HCT116 (cell line): ENCODE results near the gene SPRED2. TPM values are rescaled to one million over a fixed set of nuclear protein-coding genes. Genes with fewer than 3 reads are reported as not detected.

Experiments
- ATAC-seq: fragments of 200-7000 bp; cut with Tn5 transposase; 2 replicates; pipeline ENCODE4 v1.9.1; 2020; ENCODE audit warnings: mild to moderate bottlenecking, moderate library complexity
- BruUV-seq: library from RNA; stranded (reverse); fragments of 400-500 nt; replicated peaks from 2 replicates; lab custom pipeline; 2021; lab: Mats Ljungman, UMichigan
- CTCF ChIA-PET: fragments of 300-600 bp; sonication (Branson Sonifier 250); formaldehyde crosslinking; loops from one replicate; lab custom pipeline; 2021; ENCODE audit warnings: antibody characterized with exemption; lab: Charles Lee
- POLR2A ChIA-PET: fragments of 300-600, 350-600 bp; sonication (Branson Sonifier 250); formaldehyde crosslinking; loops from one replicate; lab custom pipeline; 2021; ENCODE audit warnings: antibody characterized with exemption; lab: Charles Lee
- RAD21 ChIA-PET, 2 experiments: fragments of 300-600 bp; sonication (Branson Sonifier 250); formaldehyde crosslinking; loops; one replicate each; lab custom pipeline; 2023; ENCODE audit warnings: low total read pairs in 2 of 2; ENCODE audit not compliant: uncharacterized antibody in 2 of 2, unreplicated experiment in 2 of 2, low non-redundant PET in 1 of 2; lab: Charles Lee
- DNase-seq: peaks from one replicate; pipeline ENCODE4 v3.0.0-alpha.2; 2010; ENCODE audit warnings: low read depth, low spot score
- H2AFZ ChIP-seq: fragments of 200-600 bp; shearing (Covaris generic), sonication (generic); 2 replicates; pipeline ENCODE4 v1.6.1; 2017; ENCODE audit warnings: low read depth, mixed run types, mixed read lengths, antibody characterized with exemption, low read length; ENCODE audit not compliant: poor library complexity, severe bottlenecking
- H3K27ac ChIP-seq: 2 replicates; pipeline ENCODE4 v1.5.1; 2012; ENCODE audit warnings: low read depth, low read length
- H3K27me3 ChIP-seq: fragments of 200-600 bp; sonication (generic); 2 replicates; pipeline ENCODE4 v1.6.1; 2016; ENCODE audit warnings: mixed run types, low read length, mixed read lengths; ENCODE audit not compliant: insufficient read depth
- H3K36me3 ChIP-seq, 2 experiments: fragments of 200-500 bp in 1 of 2; fragments of 200-600 bp in 1 of 2; sonication (Bioruptor generic) in 1 of 2; sonication (generic) in 1 of 2; 2 replicates each; pipeline versions ENCODE4 v1.5.1 to v1.6.1; 2014 to 2016; ENCODE audit warnings: low read length in 2 of 2, inconsistent platforms in 1 of 2, mixed read lengths in 1 of 2, mixed run types in 1 of 2; ENCODE audit not compliant: insufficient read depth in 2 of 2, control insufficient read depth in 1 of 2
- H3K4me1 ChIP-seq, 2 experiments: fragments of 200-600 bp in 1 of 2; sonication (generic) in 1 of 2; 2 replicates each; pipeline versions ENCODE4 v1.5.1 to v1.6.1; 2012 to 2017; ENCODE audit warnings: low read length in 2 of 2, inconsistent platforms in 1 of 2, mild to moderate bottlenecking in 1 of 2, mixed read lengths in 1 of 2, mixed run types in 1 of 2, moderate library complexity in 1 of 2; ENCODE audit not compliant: insufficient read depth in 2 of 2, control insufficient read depth in 1 of 2
- H3K4me2 ChIP-seq: fragments of 200-600 bp; sonication (generic); 2 replicates; pipeline ENCODE4 v1.6.1; 2017; ENCODE audit warnings: mixed run types, low read length, mixed read lengths
- H3K4me3 ChIP-seq, 2 experiments: fragments of 200-600 bp in 1 of 2; sonication (generic) in 1 of 2; replicated peaks in 1 of 2; 2 replicates each; pipeline ENCODE4 v1.5.1; 2011 to 2016; ENCODE audit warnings: low read length in 2 of 2, control low read depth in 1 of 2, low read depth in 1 of 2, mild to moderate bottlenecking in 1 of 2, mixed read lengths in 1 of 2, mixed run types in 1 of 2
- H3K79me2 ChIP-seq: fragments of 200-600 bp; sonication (generic); 2 replicates; pipeline ENCODE4 v1.6.1; 2017; ENCODE audit warnings: mild to moderate bottlenecking, mixed run types, low read length, moderate library complexity, mixed read lengths; ENCODE audit not compliant: insufficient read depth
- H3K9ac ChIP-seq: fragments of 200-600 bp; sonication (generic); 2 replicates; pipeline ENCODE4 v1.6.1; 2016; ENCODE audit warnings: low read length, mixed read lengths
- H3K9me2 ChIP-seq: fragments of 200-600 bp; sonication (generic), shearing (Covaris generic); 2 replicates; pipeline ENCODE4 v1.6.1; 2017; ENCODE audit warnings: mixed run types, mild to moderate bottlenecking, moderate library complexity; ENCODE audit not compliant: insufficient read depth
- H3K9me3 ChIP-seq, 2 experiments: fragments of 200-500 bp in 1 of 2; fragments of 200-600 bp in 1 of 2; sonication (Bioruptor generic) in 1 of 2; sonication (generic) in 1 of 2; 2 replicates each; pipeline ENCODE4 v1.6.1; 2014 to 2017; ENCODE audit warnings: low read length in 2 of 2, mixed read lengths in 2 of 2, inconsistent platforms in 1 of 2, low read depth in 1 of 2, mild to moderate bottlenecking in 1 of 2, mixed run types in 1 of 2, moderate library complexity in 1 of 2; ENCODE audit not compliant: control insufficient read depth in 1 of 2, insufficient read depth in 1 of 2
- H4K20me1 ChIP-seq: fragments of 200-600 bp; sonication (generic), shearing (Covaris generic); 2 replicates; pipeline ENCODE4 v1.6.1; 2017; ENCODE audit warnings: mixed run types, mild to moderate bottlenecking, moderate library complexity; ENCODE audit not compliant: insufficient read depth
- ATF3 ChIP-seq: IDR thresholded peaks from 2 replicates; pipeline ENCODE4 v1.6.1; 2012
- CEBPB ChIP-seq: IDR thresholded peaks from 2 replicates; pipeline ENCODE4 v1.6.1; 2012; ENCODE audit warnings: low read depth
- CTCF ChIP-seq, 3 experiments: fragments of 200-600 bp in 1 of 3; sonication (generic) in 1 of 3; IDR thresholded peaks in 2 of 3; conservative IDR thresholded peaks in 1 of 3; 2 replicates each; pipeline ENCODE4 v1.5.1; 2012 to 2017; ENCODE audit warnings: low read depth in 2 of 3, low read length in 2 of 3, antibody characterized with exemption in 1 of 3, borderline replicate concordance in 1 of 3, control low read depth in 1 of 3, mild to moderate bottlenecking in 1 of 3, mixed read lengths in 1 of 3, mixed run types in 1 of 3, moderate library complexity in 1 of 3; ENCODE audit not compliant: insufficient read depth in 1 of 3
- ELF1 ChIP-seq: IDR thresholded peaks from 2 replicates; pipeline ENCODE4 v1.6.1; 2012; ENCODE audit warnings: low read depth, borderline replicate concordance
- EZH2 ChIP-seq: fragments of 200-600 bp; sonication (generic); IDR thresholded peaks from 2 replicates; pipeline ENCODE4 v1.6.1; 2017; ENCODE audit warnings: antibody characterized with exemption, mixed run types
- EZH2phosphoT487 ChIP-seq: fragments of 200-600 bp; IDR thresholded peaks from 2 replicates; pipeline ENCODE4 v1.6.1; 2018; ENCODE audit warnings: antibody characterized with exemption, borderline replicate concordance
- FOSL1 ChIP-seq: IDR thresholded peaks from 2 replicates; pipeline ENCODE4 v1.6.1; 2012; ENCODE audit warnings: low read depth
- POLR2A ChIP-seq: IDR thresholded peaks from 2 replicates; pipeline ENCODE4 v1.7.0; 2011; ENCODE audit warnings: borderline replicate concordance; ENCODE audit not compliant: insufficient read depth, insufficient read length; ENCODE audit errors: extremely low read depth
- POLR2AphosphoS5 ChIP-seq: IDR thresholded peaks from 2 replicates; pipeline ENCODE4 v1.6.1; 2011; ENCODE audit warnings: mild to moderate bottlenecking, low read depth, low read length, moderate library complexity
- RAD21 ChIP-seq: IDR thresholded peaks from 2 replicates; pipeline ENCODE4 v1.6.1; 2012; ENCODE audit warnings: low read depth, mild to moderate bottlenecking
- SIN3A ChIP-seq: IDR thresholded peaks from 2 replicates; pipeline ENCODE4 v1.6.1; 2012; ENCODE audit warnings: low read depth
- SP1 ChIP-seq: IDR thresholded peaks from 2 replicates; pipeline ENCODE4 v1.6.1; 2012; ENCODE audit warnings: low read depth
- YY1 ChIP-seq: IDR thresholded peaks from 2 replicates; pipeline ENCODE4 v1.6.1; 2011; ENCODE audit warnings: low read length, low read depth, moderate library complexity, mild to moderate bottlenecking; ENCODE audit not compliant: insufficient replicate concordance; ENCODE audit errors: extremely low read depth
- intact Hi-C: fragments of 100-400 bp; cut with micrococcal nuclease; formaldehyde crosslinking; loops from 2 replicates; pipeline ENCODE4 v1.10.0; 2022
- total RNA-seq: library from RNA; stranded (reverse); gene quantifications from one replicate; pipeline ENCODE4 v1.2.1, GENCODE V29; 2021; ENCODE audit not compliant: unreplicated experiment

The SPRED2 gene
- total RNA-seq, 1 experiment from 2014 or later, result 62.6 TPM

- no peak for TF ChIP-seq CTCF (IDR thresholded peaks at IDR 0.05 in 2 of 3, conservative IDR thresholded peaks at IDR 0.05 in 1 of 3; ENCODE audit: borderline replicate concordance in 1 of 3, insufficient read depth in 1 of 3, low read depth in 2 of 3, low read length in 2 of 3)
Measured at GRCh38 chr2:65477590-65477989, 45.2 kb upstream of the SPRED2 start (continued).

- Histone ChIP-seq H3K36me3 (no peaks in the 10 kb centered on the region), H4K20me1 (no peaks in the 10 kb centered on the region), H3K4me1 (no peaks in the 10 kb centered on the region), H3K4me3 (no peak overlapping the region), H3K27me3 (no peaks in the 10 kb centered on the region), H3K27ac (no peak overlapping the region), H3K9me3 (no peaks in the 10 kb centered on the region), H3K9ac (no peak overlapping the region), H2AFZ (no peak overlapping the region), H3K79me2 (no peaks in the 10 kb centered on the region), H3K4me2 (no peak overlapping the region), H3K9me2 (no peaks in the 10 kb centered on the region)
- no TSS peak for BruUV-seq
- DNase-seq (no peak), ATAC-seq (no peak)
- RAD21 ChIA-PET, result no interaction called here
- intact Hi-C loops, result no loop called here
- CTCF ChIA-PET, result no interaction called here
- POLR2A ChIA-PET, result no interaction called here
- TF ChIP-seq SIN3A (no peak), POLR2A (no peak), EZH2phosphoT487 (no peak), ELF1 (no peak), ATF3 (no peak), RAD21 (no peak), FOSL1 (no peak), EZH2 (no peak), CEBPB (no peak), POLR2AphosphoS5 (no peak), SP1 (no peak), CTCF (IDR thresholded peaks at IDR 0.05 in 2 of 3, conservative IDR thresholded peaks at IDR 0.05 in 1 of 3; ENCODE audit: borderline replicate concordance in 1 of 3, insufficient read depth in 1 of 3, low read depth in 2 of 3, low read length in 2 of 3) (no peak), YY1 (no peak)
Measured at GRCh38 chr2:65476778-65477177, 44.4 kb upstream of the SPRED2 start.
